H1 (cell line): ENCODE results near the gene GLT8D2. TPM values are rescaled to one million over a fixed set of nuclear protein-coding genes. Genes with fewer than 3 reads are reported as not detected.

Experiments used
- CTCF ChIA-PET: fragments of 300-600 bp; sonication (Branson Sonifier 250); formaldehyde crosslinking; loops from one replicate; lab custom pipeline; 2021; ENCODE audit not compliant: partially characterized antibody; lab: Charles Lee
- POLR2A ChIA-PET: fragments of 300-600 bp; sonication (Branson Sonifier 250); formaldehyde crosslinking; loops from one replicate; lab custom pipeline; 2021; ENCODE audit warnings: inconsistent platforms; ENCODE audit not compliant: partially characterized antibody; lab: Charles Lee
- DNase-seq, 2 experiments: peaks; one replicate each; pipeline versions ENCODE4 v3.0.0 to v3.0.0-alpha.2; 2010 to 2022; ENCODE audit warnings: low spot score in 2 of 2, low read depth in 1 of 2, mixed read lengths in 1 of 2
- FAIRE-seq: peaks from 2 replicates; lab custom pipeline; 2011; peaks lifted over from hg19 to GRCh38; lab: Jason Lieb, UNC
- H2AFZ ChIP-seq: 2 replicates; pipeline ENCODE4 v1.8.1; 2012; ENCODE audit warnings: low read length, inconsistent platforms
- H2AK5ac ChIP-seq: 2 replicates; pipeline ENCODE4 v1.6.1; 2013; ENCODE audit warnings: low read depth, low read length
- H2BK120ac ChIP-seq: replicated peaks from 2 replicates; pipeline ENCODE3; 2013; ENCODE audit warnings: low read depth, low read length, inconsistent platforms
- H2BK12ac ChIP-seq: 2 replicates; pipeline ENCODE4 v1.6.1; 2013; ENCODE audit warnings: low read depth, low read length
- H2BK15ac ChIP-seq: 2 replicates; pipeline ENCODE4 v1.6.1; 2013; ENCODE audit warnings: low read length
- H2BK20ac ChIP-seq: 2 replicates; pipeline ENCODE4 v1.6.1; 2013; ENCODE audit warnings: low read length
- H2BK5ac ChIP-seq: 2 replicates; pipeline ENCODE4 v1.6.1; 2013; ENCODE audit warnings: low read depth, low read length
- H3K14ac ChIP-seq: 2 replicates; pipeline ENCODE4 v1.6.1; 2013; ENCODE audit warnings: inconsistent platforms; ENCODE audit not compliant: insufficient read length
- H3K18ac ChIP-seq: 2 replicates; pipeline ENCODE4 v1.6.1; 2013; ENCODE audit warnings: low read length; ENCODE audit errors: extremely low read depth
- H3K23ac ChIP-seq: 2 replicates; pipeline ENCODE4 v1.6.1; 2013; ENCODE audit warnings: inconsistent platforms; ENCODE audit not compliant: insufficient read length
- H3K23me2 ChIP-seq: 2 replicates; pipeline ENCODE4 v1.6.1; 2013; ENCODE audit warnings: low read depth, low read length
- H3K27ac ChIP-seq: 2 replicates; pipeline ENCODE4 v1.6.1; 2011; ENCODE audit warnings: low read depth, low read length, inconsistent platforms
- H3K27me3 ChIP-seq, 4 experiments: replicated peaks in 1 of 4; 1 replicate in 1 of 4; 2 replicates in 3 of 4; pipeline versions ENCODE4 v1.6.1 to v1.8.1; 2011 to 2013; ENCODE audit warnings: low read length in 3 of 4, mild to moderate bottlenecking in 3 of 4, inconsistent platforms in 2 of 4, mixed read lengths in 2 of 4, moderate library complexity in 1 of 4; ENCODE audit not compliant: control insufficient read depth in 3 of 4, insufficient read depth in 3 of 4; ENCODE audit errors: extremely low read depth in 1 of 4
- H3K36me3 ChIP-seq, 4 experiments: 2 replicates each; pipeline versions ENCODE4 v1.6.1 to v1.8.1; 2011 to 2013; ENCODE audit warnings: mild to moderate bottlenecking in 4 of 4, low read length in 3 of 4, moderate library complexity in 2 of 4, control low read depth in 1 of 4, inconsistent platforms in 1 of 4; ENCODE audit not compliant: insufficient read depth in 4 of 4, control insufficient read depth in 2 of 4
- H3K4ac ChIP-seq: replicated peaks from 2 replicates; pipeline ENCODE3; 2013; ENCODE audit warnings: low read length, low read depth, mixed read lengths, inconsistent platforms; ENCODE audit not compliant: insufficient read length
- H3K4me1 ChIP-seq, 4 experiments: replicated peaks in 1 of 4; 1 replicate in 1 of 4; 2 replicates in 3 of 4; pipeline versions ENCODE4 v1.6.1 to v1.8.1; 2011 to 2013; ENCODE audit warnings: low read length in 3 of 4, inconsistent platforms in 2 of 4, mixed read lengths in 1 of 4; ENCODE audit not compliant: insufficient read depth in 4 of 4, control insufficient read depth in 3 of 4
- H3K4me2 ChIP-seq, 2 experiments: 2 replicates each; pipeline versions ENCODE4 v1.6.1 to v1.8.1; 2011 to 2013; ENCODE audit warnings: low read depth in 2 of 2, low read length in 2 of 2, control low read depth in 1 of 2, inconsistent platforms in 1 of 2, mild to moderate bottlenecking in 1 of 2; ENCODE audit not compliant: insufficient read depth in 1 of 2
- H3K4me3 ChIP-seq, 4 experiments: fragments of 200-600, 300-600 bp in 1 of 4; sonication (generic), shearing (Covaris generic), sonication (Bioruptor Twin) in 1 of 4; 2 replicates each; pipeline versions ENCODE4 v1.5.1 to v1.8.1; 2011 to 2016; ENCODE audit warnings: low read length in 4 of 4, low read depth in 3 of 4, control low read depth in 2 of 4, inconsistent platforms in 2 of 4, mild to moderate bottlenecking in 2 of 4, mixed read lengths in 1 of 4, moderate library complexity in 1 of 4; ENCODE audit not compliant: insufficient read depth in 2 of 4; ENCODE audit errors: extremely low read depth in 1 of 4
- H3K56ac ChIP-seq: replicated peaks from 2 replicates; pipeline ENCODE3; 2013; ENCODE audit warnings: low read depth, mild to moderate bottlenecking, mixed read lengths, low read length, inconsistent platforms; ENCODE audit not compliant: insufficient read length
- H3K79me1 ChIP-seq: 2 replicates; pipeline ENCODE4 v1.6.1; 2013; ENCODE audit warnings: low read depth, low read length, control low read depth
- H3K79me2 ChIP-seq, 2 experiments: 2 replicates each; pipeline versions ENCODE4 v1.6.1 to v1.8.1; 2012 to 2013; ENCODE audit warnings: low read length in 2 of 2, mild to moderate bottlenecking in 2 of 2, inconsistent platforms in 1 of 2; ENCODE audit not compliant: insufficient read depth in 2 of 2, control insufficient read depth in 1 of 2
- H3K9ac ChIP-seq, 4 experiments: replicated peaks in 1 of 4; 1 replicate in 1 of 4; 2 replicates in 3 of 4; pipeline versions ENCODE4 v1.6.1 to v1.8.1; 2011 to 2013; ENCODE audit warnings: low read depth in 3 of 4, low read length in 3 of 4, control low read depth in 2 of 4, mild to moderate bottlenecking in 2 of 4, moderate library complexity in 2 of 4, inconsistent platforms in 1 of 4; ENCODE audit errors: extremely low read depth in 1 of 4
- H3K9me3 ChIP-seq, 2 experiments: 2 replicates each; pipeline versions ENCODE4 v1.6.1 to v1.8.1; 2012 to 2013; ENCODE audit warnings: mild to moderate bottlenecking in 2 of 2, moderate library complexity in 2 of 2, control low read depth in 1 of 2, inconsistent platforms in 1 of 2, low read depth in 1 of 2, low read length in 1 of 2, mixed read lengths in 1 of 2; ENCODE audit not compliant: insufficient read depth in 2 of 2
- H4K20me1 ChIP-seq, 2 experiments: replicated peaks in 1 of 2; 2 replicates each; pipeline versions ENCODE3 to v1.8.1; 2011 to 2013; ENCODE audit warnings: inconsistent platforms in 2 of 2, low read length in 2 of 2, mild to moderate bottlenecking in 1 of 2; ENCODE audit not compliant: insufficient read depth in 2 of 2, control insufficient read depth in 1 of 2
- H4K5ac ChIP-seq: 2 replicates; pipeline ENCODE4 v1.6.1; 2013; ENCODE audit warnings: low read length, low read depth, mixed read lengths, inconsistent platforms; ENCODE audit not compliant: insufficient read length
- H4K8ac ChIP-seq: 2 replicates; pipeline ENCODE4 v1.8.0; 2013; ENCODE audit warnings: mild to moderate bottlenecking, moderate library complexity, low read length, inconsistent platforms; ENCODE audit not compliant: insufficient read depth; ENCODE audit errors: extremely low read depth
- H4K91ac ChIP-seq: replicated peaks from 2 replicates; pipeline ENCODE3; 2013; ENCODE audit warnings: low read length, mixed read lengths, inconsistent platforms; ENCODE audit not compliant: insufficient read length
- ASH2L ChIP-seq: fragments of 200-600, 300-600 bp; sonication (generic); IDR thresholded peaks from one replicate; pipeline ENCODE4 v1.7.1; 2017; ENCODE audit warnings: low read length
- BCL11A ChIP-seq, 2 experiments: IDR thresholded peaks; one replicate each; pipeline ENCODE4 v1.6.1; 2011; ENCODE audit warnings: low read depth in 2 of 2, low read length in 2 of 2, mild to moderate bottlenecking in 2 of 2
- RNF2 ChIP-seq: fragments of 200-900, 300-1000 bp; sonication (generic); IDR thresholded peaks from 2 replicates; pipeline ENCODE4 v1.7.1; 2016; ENCODE audit warnings: borderline replicate concordance, low read depth, mild to moderate bottlenecking, antibody characterized with exemption, low read length; ENCODE audit not compliant: poor library complexity, severe bottlenecking; ENCODE audit errors: missing control alignments
- WGBS, 2 experiments: shearing (Covaris generic) in 1 of 2; methylation state at CpG; one replicate each; pipeline versions ENCODE4 v1.1.6 to v1.1.7; 2013 to 2015; ENCODE audit warnings: low lambda C conversion rate in 2 of 2, mixed read lengths in 2 of 2, inconsistent platforms in 1 of 2, low coverage in 1 of 2, missing lambda C conversion rate in 1 of 2; ENCODE audit not compliant: insufficient replicate concordance in 2 of 2, insufficient coverage in 1 of 2, insufficient read length in 1 of 2; ENCODE audit errors: extremely low coverage in 1 of 2, missing lambda C conversion rate in 1 of 2; 5-methylcytosine and 5-hydroxymethylcytosine counted together
- polyA plus RNA-seq, 7 experiments: library from polyadenylated mRNA; depleted of rRNA in 3 of 7; stranded (reverse) in 5 of 7; unstranded in 2 of 7; fragments of >200 nt in 5 of 7; fragments of 200-250 nt in 2 of 7; gene quantifications; 1 replicate in 5 of 7; 2 replicates in 1 of 7; 4 replicates in 1 of 7; pipeline versions ENCODE4 v1.2.1 to v1.2.3, GENCODE V29; 2011 to 2013; ENCODE audit warnings: missing spikeins in 2 of 7, mixed read lengths in 2 of 7
- total RNA-seq: library from RNA; stranded (reverse); fragmentation: NEBNext Ultra II Directional; extraction: Animal tissue kit (Norgen Biotek cat#: 25700); gene quantifications from 2 replicates; pipeline ENCODE4 v1.2.1, GENCODE V29; 2021

The GLT8D2 gene
- total and polyA plus RNA-seq, 2 of the 8 experiments (the other 6 are each of a cell fraction or from before 2014, with no cell fraction given), result 6.8 to 9.8 TPM

DNA sequence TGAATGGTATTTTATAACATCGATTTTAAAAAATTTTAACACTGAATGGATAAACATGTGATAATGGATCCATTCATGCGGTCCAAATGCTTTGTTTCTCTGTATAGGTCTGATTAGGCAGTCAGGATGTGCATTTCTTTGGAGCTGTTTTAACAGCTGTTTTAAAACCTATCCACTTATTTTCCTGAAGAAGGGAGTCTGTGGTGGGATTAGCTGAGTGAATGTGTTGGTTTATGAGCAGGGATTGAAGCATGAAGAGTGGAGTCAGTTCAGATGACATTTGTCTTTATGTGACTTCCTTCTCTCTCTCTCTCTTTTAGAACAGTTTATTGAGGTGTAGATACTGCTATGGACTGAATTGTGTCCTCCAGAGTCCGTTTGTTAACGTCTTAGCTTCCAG lies 37.7 kb downstream of the GLT8D2 start:
- no peak overlapping the region for H2BK20ac ChIP-seq

More for the DNA sequence above, 37.7 kb downstream of the GLT8D2 start:
- no peak overlapping the region for H2BK12ac ChIP-seq
- no peak overlapping the region for H4K5ac ChIP-seq
- no peak overlapping the region for H3K4me2 ChIP-seq
- FAIRE-seq (no peak), DNase-seq (no peak)
- no peaks in the 10 kb centered on the region for H3K4me1 ChIP-seq
- H2BK5ac ChIP-seq, result no peak overlapping the region
- no peak overlapping the region for H3K14ac ChIP-seq
- no peak for TF ChIP-seq ASH2L
- no peak for TF ChIP-seq BCL11A (IDR thresholded peaks at IDR 0.05; ENCODE audit: low read depth in 2 of 2, low read length in 2 of 2)
- TF ChIP-seq RNF2, result no peak
- H3K79me1 ChIP-seq, result no peaks in the 10 kb centered on the region
- H3K23ac ChIP-seq, result no peak overlapping the region
- H3K23me2 ChIP-seq, result no peaks in the 10 kb centered on the region
- no peak overlapping the region for H2BK120ac ChIP-seq
- no peaks in the 10 kb centered on the region for H4K20me1 ChIP-seq
- H2BK15ac ChIP-seq, result no peak overlapping the region
- no peaks in the 10 kb centered on the region for H3K79me2 ChIP-seq
- 66% methylated on average over 4 of the region's 4 CpGs; no CpG with 5 or more reads in 1 of the 2 experiments for WGBS, 2 experiments
- no peak overlapping the region for H3K56ac ChIP-seq
- H4K8ac ChIP-seq, result no peak overlapping the region
- H3K4me3 ChIP-seq, result no peak overlapping the region
- H2AK5ac ChIP-seq, result no peak overlapping the region
- ChIA-PET CTCF (no interaction called here), POLR2A (interaction anchor here (0.7 to 1.7 kb wide), 2 partner anchors 49 to 83 kb away, joined by 3 to 5 read pairs; partner anchors contain the start of gene HSP90B1)
- H3K27ac ChIP-seq, result no peak overlapping the region
- H3K9ac ChIP-seq, result no peak overlapping the region
- H3K36me3 ChIP-seq, result no peaks in the 10 kb centered on the region
- 0 out of 4 replicates have a peak, but pooled peaks cover 0 to 3% of the 10 kb centered on the region in 2 experiments for H3K9me3 ChIP-seq
- H3K18ac ChIP-seq, result no peak overlapping the region
- no peak overlapping the region for H3K4ac ChIP-seq
- H4K91ac ChIP-seq, result no peak overlapping the region
- H3K27me3 ChIP-seq, result no peaks in the 10 kb centered on the region
- no peak overlapping the region for H2AFZ ChIP-seq
